Measurements from ENCODE around the gene TRIOBP. TPM values are rescaled to one million over a fixed set of nuclear protein-coding genes. Genes with fewer than 3 reads are reported as not detected.

Gene TRIOBP
- total and polyA plus RNA-seq, 7 donors, result 19.1 to 42.7 (median 24.6) TPM

- no peak for TF ChIP-seq CTCF (IDR thresholded peaks at IDR 0.05)
- H3K27ac ChIP-seq, result peak overlapping the region; percentile 92
- H3K4me1 ChIP-seq, result peaks cover 10% of the 10 kb centered on the region
- 1% methylated on average over 60 to 86 of the region's 87 CpGs for WGBS, 3 donors
- ATAC-seq, result peak; percentile 67 to 73 (median 68)
- peak overlapping the region; percentile 83 for H3K4me3 ChIP-seq
- intact Hi-C loops (cut with DNase I), result no loop called here
- no peaks in the 10 kb centered on the region for H3K9me3 ChIP-seq
- H3K27me3 ChIP-seq (ENCODE audit: insufficient read depth in 3 of 3, low read length in 2 of 3), result no peaks in the 10 kb centered on the region
- peak; percentile 90 to 96 for DNase-seq
- no peaks in the 10 kb centered on the region for H3K36me3 ChIP-seq (ENCODE audit: insufficient read depth in 1 of 2, low read depth in 1 of 2)
Measured at GRCh38 chr22:37804881-37805809, 108.3 kb downstream of the TRIOBP start.

GRCh38 chr22:37805810-37806277 is 109.0 kb downstream of the TRIOBP start:
- H3K9me3 ChIP-seq, result no peaks in the 10 kb centered on the region
- peaks cover 10% of the 10 kb centered on the region for H3K4me1 ChIP-seq
- peak overlapping the region; percentile 83 for H3K4me3 ChIP-seq
- intact Hi-C loops (cut with DNase I), result no loop called here
- no peaks in the 10 kb centered on the region for H3K36me3 ChIP-seq (ENCODE audit: insufficient read depth in 1 of 2, low read depth in 1 of 2)
- peak overlapping the region; percentile 92 for H3K27ac ChIP-seq
- TF ChIP-seq CTCF (IDR thresholded peaks at IDR 0.05), result no peak
- ATAC-seq (no peak), DNase-seq (no peak)
- no peaks in the 10 kb centered on the region for H3K27me3 ChIP-seq (ENCODE audit: insufficient read depth in 3 of 3, low read length in 2 of 3)
- WGBS, 3 donors, result 13 to 16% (median 15%) methylated on average over 10 of the region's 10 CpGs

- no peak for TF ChIP-seq CTCF (IDR thresholded peaks at IDR 0.05)
- ATAC-seq (no peak), DNase-seq (no peak)
- WGBS, 3 donors, result 1% methylated on average over 19 of the region's 19 CpGs
- no peaks in the 10 kb centered on the region for H3K36me3 ChIP-seq (ENCODE audit: insufficient read depth in 1 of 2, low read depth in 1 of 2)
- intact Hi-C loops (cut with DNase I), result no loop called here
- H3K9me3 ChIP-seq, result no peaks in the 10 kb centered on the region
- H3K4me3 ChIP-seq, result peak overlapping the region; percentile 83
- H3K27me3 ChIP-seq (ENCODE audit: insufficient read depth in 3 of 3, low read length in 2 of 3), result no peaks in the 10 kb centered on the region
- peaks cover 10% of the 10 kb centered on the region for H3K4me1 ChIP-seq
- peak overlapping the region; percentile 92 for H3K27ac ChIP-seq
Measured at GRCh38 chr22:37806409-37807333, 109.8 kb downstream of the TRIOBP start.

GRCh38 chr22:37807410-37808293 is 110.8 kb downstream of the TRIOBP start, which contains the start of gene GCAT:
GCAT (plus strand) TSS chr22:37807934; CDS start chr22:37807968, 34 bp downstream.
- TF ChIP-seq CTCF (IDR thresholded peaks at IDR 0.05), result no peak
- ATAC-seq, result peak; percentile 87 to 91 (median 88)
- Histone ChIP-seq H3K9me3 (no peaks in the 10 kb centered on the region), H3K27ac (peak within 1 kb of the TSS; percentile 92), H3K36me3 (ENCODE audit: insufficient read depth in 1 of 2, low read depth in 1 of 2) (no peaks in the 10 kb centered on the region), H3K4me1 (peaks cover 8% of the 10 kb centered on the region), H3K4me3 (peak within 1 kb of the TSS; percentile 83), H3K27me3 (ENCODE audit: insufficient read depth in 3 of 3, low read length in 2 of 3) (no peaks in the 10 kb centered on the region)
- peak; percentile 96 to 97 for DNase-seq
- intact Hi-C loops (cut with DNase I), result no loop called here
- 0% methylated on average over 62 to 73 of the region's 73 CpGs for WGBS, 3 donors
